UCSD-AML1 (cell line): ENCODE data around the gene NBAS.

Source experiments
- DNase-seq: peaks from one replicate; lab custom pipeline; 2025; ENCODE audit not compliant: unreplicated experiment; lab: John Stamatoyannopoulos, UW

Gene NBAS

DNA sequence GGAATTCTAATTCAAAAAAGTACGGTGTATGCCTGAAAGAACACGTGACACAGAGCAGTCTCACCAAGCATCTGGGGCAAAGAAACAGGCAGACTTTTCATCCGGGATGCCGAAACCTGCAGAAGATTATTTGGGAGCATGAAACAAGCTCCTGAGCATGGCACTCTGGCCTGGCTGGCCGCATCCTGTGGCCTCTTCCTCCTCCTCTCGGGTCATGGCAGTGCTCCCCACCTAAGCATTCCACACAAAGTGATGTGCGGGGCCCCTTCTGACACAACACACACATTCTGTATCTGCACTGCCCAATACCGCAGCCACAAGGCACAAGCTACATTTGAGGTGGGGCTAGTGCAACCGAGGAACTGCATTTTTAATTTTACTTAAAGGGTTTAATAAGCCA, 380.8 kb downstream of the NBAS start:
- DNase-seq, result no peak

DNA sequence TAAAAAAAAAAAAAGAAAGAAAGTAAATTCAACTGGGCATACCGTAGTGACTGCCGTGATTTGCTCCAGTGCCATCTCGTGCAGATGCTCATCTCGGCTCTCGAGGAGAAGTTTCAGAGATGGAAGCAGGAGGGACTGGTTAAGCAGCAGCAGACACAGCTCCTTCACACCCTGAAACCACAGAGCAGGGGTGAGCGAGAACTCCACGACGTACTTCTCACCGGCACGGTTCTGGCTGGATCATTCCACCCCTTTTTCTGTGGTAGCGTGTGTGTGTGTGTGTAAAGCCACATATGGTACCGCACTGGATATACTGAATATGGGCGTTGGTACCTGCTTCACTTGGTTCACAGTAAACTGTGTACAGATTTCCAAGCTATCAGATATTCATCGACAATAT, 382.2 kb downstream of the NBAS start:
- DNase-seq, result no peak

DNA sequence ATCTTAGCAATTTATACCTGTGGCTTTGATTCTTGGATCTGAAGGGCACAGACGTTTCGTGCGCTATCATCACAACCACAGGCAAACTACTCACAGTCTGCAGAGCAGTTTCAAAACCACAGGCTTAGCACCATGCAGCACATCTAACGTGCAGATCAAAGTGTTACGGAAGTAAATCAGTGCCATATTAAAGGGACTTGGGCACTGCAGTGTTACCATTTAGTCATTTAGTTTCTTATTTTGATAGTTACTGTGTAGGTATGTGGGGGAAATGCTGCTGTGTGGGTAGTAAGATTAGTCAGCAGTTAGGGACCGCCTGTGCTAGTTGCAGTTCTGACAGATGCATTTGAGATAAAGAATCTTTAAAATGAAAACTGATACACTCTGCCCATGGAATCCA, 384.0 kb downstream of the NBAS start:
- DNase-seq, result no peak

DNA sequence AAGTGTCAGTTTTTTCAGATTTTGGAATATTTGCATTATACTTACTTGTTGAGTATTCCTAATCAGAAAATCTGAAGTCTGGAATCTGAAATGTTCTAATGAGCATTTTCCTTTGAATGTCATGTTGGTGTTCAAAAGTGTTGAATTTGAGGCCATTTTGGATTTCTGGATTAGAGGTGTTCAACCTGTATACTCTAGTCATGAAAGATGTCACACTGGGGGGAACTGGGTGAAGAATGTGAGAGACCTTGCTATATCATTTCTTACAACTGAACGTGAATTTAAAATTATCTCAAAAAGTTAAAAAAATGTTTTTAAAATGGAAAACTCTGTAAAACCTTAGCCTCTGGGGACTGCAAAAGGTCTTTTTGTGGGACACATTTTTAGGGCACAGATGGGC, 384.5 kb downstream of the NBAS start:
- DNase-seq, result no peak

DNA sequence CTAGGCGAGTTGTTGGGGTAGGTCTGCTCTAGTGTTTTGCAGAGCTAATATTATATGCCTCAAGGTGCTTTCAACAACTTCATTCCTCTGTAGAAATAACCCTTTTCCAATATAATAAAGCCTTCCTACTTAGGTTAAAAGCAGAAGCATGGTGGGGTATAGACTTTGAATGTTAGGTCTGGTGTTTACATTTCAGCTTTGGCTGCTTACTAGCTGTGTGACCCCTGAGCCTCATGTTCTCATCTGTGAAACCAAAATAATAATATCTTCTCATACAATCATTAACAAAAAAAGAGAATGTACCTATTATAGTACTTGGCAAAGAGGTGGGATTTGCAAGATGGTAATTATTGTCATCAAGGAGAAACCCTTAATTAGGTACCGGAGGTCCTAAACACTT, 386.6 kb downstream of the NBAS start:
- DNase-seq, result no peak

DNA sequence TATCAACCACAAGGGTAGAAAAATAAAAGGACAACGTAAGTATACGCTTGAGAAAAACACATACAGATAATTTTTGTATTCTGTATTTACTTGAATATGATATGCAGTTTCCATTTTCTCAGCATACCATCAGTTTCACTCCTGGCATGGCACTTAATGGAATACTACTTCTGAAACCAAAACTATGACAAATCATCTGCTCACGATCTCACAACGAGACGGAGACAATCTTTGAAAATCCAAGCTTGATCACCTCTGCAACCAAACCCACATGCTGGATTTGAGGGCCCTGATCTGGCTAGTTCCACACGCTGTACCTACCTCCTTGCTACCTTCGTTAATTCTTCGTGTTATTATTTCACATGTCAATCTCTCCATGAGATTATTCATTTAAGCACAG, 387.6 kb downstream of the NBAS start:
- no peak for DNase-seq

DNA sequence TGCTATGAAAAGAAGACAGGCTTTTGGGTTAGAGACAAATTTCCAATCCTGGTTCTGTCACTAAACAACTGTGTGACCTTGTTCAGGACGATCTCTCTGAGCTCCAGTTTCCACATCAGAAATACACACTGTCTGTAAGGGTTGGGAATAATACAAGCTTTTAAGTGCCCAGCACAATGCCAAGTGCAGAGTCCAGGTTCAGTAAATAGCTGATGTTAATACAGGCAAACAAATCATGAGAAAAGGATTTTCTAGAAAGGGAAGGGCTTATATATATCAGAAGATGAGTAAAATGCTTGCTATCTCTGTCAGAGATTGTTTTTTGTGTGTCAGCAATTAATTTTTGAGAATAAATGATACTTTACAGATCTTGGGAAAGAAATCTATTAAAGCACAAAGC, 388.3 kb downstream of the NBAS start:
- DNase-seq, result no peak

DNA sequence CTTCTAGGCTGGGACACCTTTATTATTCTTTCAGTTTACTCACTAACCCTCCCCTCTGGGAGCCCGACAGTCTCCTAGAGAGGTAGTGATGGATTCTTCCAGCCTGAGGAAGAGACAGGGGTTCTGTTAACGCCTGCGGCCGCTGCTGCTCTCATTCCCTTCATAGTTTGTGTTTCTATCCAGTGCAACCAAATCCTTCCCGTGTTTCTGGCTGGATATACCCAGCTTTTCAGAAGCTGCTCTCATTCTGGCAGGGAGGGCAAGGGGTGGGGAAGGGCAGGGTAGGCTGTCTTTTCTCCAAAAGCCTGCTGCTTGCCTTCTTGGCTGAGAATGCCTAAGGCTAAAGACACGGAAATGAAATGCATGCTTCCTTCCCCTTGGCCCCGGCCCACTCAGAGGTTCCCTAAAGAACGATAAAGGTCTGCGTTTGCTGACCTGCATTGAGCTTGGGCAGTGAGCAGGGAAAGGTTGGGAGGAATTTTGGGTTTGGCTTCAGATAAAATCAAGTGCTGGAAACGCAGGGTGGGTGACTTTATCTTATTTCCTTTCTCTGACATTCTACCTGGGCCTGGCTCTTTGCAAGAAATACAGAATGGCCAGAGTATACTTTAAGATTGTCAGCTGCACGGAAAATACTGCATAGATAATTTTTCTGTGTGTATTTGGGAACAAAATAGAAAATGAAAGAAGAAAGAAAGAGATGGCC, 390.9 kb downstream of the NBAS start:
- no peak for DNase-seq

DNA sequence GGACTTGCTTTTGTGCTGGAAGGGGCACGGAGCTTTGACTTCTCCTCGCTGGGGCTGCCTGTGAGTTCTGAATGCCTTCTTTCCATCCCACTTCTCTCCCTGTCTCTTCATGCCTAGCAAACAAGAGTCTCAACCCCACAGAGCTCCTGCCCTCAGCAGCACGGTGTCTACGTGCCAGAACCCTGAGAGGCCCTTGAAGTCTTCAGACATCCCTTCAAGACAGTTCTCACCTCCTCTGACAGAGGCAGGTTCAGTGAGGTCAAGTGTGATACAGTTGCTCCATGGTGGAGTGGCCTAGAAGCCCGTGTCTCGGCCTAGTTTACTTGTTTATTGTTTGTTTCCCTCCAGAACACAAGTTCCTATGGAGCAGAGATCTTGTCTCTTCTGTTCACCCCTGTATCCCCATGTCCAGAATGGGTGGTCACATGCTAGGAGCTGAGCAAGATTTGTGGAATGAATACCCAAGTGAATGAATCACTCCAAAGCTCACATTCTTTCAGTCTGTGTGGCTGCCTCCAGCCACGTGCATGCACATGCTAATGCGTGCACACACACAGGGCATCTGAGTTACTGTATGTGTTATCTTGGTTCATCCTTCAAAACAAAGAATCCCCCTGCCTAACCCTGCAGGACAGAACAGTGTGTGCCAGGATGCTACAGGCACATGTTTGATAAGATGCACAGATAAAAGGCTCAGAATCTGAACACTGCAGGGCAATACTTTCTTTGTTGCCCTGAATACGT, 391.6 kb downstream of the NBAS start:
- no peak for DNase-seq

DNA sequence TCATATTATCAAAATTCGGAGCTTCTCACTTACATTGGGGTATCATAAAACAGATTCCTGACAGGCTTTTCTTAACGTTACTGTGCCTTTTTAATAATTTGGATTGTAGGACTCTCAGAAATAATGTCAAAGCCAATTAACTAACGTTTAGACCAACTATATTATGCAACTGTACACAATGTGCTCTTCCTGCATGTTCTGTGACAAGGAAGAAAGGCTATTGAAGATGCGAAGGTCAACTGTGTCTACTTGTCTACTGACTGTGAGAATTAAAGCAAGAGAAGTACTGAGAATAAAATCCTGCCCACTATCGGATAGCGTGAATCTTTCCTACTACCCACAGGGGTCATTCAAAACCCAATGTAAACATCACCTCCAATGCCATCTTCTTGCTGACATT, 393.0 kb downstream of the NBAS start:
- DNase-seq, result no peak

DNA sequence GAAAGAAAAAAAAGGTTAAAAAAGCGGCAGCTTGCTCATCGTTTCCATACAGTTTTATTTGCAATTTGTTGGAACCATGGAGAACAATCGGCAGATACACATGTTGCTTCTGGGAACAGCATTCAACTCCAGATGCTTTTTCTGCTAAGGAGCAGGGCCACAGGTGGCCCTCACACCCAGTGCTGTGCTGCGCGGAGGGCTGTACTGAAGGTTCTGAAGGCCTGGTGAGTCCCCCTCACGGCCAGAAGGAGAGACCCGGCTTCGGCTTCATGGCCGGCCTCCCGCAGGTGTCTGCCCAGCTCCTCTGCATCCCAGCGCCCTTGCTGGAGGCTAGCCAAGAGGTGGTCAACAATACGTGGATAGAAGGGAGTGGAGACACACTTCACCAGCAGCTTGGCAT, 394.3 kb downstream of the NBAS start:
- no peak for DNase-seq

DNA sequence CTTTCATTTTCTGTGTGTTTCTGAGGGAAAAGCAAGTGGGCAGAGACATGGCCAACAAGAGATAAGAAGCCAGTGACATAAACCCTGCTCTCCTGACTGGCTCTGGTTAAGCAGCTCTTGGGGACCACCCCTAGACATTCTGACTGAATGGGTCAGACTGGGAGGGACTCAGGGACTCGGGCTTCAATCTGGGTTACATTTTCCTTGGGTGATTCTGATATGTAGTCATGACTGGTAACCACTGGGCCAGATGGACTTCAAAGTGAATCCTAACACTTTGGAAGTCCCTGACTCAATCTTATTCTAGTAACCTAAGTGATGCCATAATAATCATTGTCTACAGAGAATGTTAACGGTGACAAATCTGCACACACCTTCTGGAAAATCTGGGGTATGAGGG, 397.8 kb downstream of the NBAS start:
- no peak for DNase-seq

DNA sequence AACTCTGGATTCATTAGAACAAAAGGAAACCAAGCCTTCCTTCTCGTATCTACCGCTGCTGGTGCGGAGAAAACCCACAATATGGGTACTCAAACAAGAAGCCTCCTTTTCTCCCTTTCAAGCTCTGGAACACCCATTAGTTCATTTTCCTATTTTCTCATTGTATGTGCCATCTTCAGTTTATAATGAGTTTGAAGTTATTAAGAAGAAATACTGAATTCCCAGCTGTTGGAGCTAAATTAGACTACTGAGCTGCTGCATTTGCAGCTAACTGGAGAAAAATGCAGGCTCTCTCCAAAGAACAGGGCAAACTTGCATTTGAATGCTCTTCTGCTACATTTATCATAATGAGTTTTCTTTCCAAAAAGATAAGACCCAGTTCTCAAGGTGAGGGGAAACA, 398.5 kb downstream of the NBAS start:
- DNase-seq, result no peak

DNA sequence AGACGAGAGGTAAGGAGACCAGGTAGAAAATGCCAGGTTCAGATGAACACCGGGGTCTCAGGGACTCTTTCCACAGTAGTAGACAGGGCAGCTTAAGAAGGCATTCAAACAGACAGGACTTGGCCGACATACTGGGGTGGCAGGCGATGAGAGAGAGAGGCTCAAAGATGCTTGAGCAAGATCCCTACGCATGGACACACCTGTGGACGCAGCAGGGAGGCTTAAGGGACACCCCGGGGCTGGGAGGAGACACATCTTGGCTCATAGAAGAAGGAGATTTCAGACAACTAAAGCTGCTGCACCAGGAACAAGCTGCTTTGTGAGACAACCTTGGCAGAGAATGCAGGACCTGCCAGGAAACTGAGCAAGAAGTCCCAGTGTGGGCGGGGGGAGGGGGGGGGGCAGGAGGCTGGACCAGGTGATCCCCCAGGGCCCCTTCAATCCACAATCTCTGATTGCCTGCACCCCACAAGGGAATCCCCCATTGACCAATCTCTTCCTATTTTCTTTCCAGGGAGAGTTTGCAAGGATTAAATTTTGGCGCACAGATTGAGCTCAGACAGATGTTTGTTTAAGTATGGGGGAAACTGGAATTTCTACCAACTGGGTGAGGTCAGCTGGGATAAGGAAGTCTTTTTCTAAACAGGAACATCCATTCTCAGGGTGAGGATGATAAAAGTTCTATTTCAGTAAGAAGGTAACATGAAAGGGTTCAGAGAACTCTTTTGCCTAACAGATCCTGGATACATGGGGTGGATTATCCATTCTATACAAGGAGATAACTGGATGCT, 400.7 kb downstream of the NBAS start:
- no peak for DNase-seq

DNA sequence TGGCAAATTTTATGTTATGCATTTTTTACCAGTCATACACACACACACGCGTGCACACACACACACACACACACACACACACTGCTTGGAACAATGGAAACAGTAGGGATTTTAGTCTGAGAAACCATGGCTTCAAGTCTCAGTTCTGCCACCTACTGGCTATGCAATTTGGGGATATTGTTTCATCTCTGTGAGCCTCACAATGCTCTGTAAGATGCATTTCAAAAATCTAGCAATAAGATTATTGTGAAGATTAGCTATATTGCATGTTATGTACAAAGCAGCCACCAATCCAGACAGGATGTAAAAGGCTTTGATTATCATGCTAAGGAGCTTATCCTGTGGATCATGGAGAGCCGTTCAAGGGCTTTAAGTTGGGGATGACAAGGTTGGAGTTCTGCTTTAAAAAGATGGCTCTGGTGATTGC, 401.4 kb downstream of the NBAS start:
- peak; percentile 28 for DNase-seq

DNA sequence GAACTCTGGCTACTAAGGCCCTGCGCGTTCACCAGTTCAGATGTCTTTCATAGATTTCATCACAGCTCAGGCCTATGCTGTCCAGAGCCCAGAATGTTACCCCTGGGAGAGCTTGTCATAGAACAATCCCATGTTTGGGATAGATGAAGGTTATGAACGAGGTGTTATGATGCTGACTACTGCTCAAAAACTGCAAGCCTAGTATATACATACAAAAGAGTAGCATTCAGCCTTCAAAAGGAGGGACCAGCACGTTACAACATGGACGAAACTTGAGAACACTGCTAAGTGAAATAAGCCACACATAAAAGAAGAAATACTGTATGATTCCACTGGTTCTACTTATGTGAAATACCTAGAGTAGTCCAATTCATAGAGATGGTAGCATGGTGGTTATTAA, 401.9 kb downstream of the NBAS start:
- DNase-seq, result no peak

DNA sequence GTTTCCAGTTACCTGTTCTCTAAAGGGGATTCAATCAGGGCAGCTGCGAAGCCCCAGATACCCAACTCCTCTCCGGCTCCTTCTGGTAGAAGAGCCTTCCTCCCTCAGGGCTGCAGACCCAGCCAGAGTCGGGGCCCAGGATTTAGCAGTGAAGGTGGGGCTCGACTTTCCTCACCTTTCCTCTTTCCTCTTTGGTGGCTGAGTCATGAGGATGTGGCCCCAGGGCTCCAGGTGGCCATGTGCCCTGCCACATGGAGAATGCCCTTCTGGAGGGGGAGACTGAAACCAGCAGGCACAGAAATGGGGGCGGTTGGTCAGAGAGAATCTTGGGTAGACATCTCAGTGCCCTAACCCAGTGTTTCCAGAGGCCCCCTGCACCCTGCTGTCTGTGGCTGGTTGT, 402.6 kb downstream of the NBAS start:
- DNase-seq, result no peak

DNA sequence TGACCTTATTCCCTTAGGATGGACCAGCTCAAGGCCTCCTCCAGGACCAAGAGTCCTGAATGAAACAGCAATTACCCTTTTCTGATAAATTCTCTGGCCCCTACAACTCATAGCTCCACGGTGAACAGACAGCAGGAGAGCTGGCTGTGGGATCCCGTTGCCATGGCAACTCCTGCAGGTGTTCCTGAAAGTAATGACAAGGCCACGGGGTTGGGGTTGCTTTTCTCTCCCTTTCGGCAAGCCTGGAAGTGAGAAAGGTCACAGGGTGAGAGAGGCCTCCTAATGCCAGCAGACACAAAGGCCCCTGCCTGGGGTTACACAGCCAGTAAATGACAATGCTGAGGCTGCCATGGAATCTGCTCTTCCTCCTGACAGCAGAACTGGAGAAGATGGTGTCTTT, 403.0 kb downstream of the NBAS start:
- DNase-seq, result no peak

DNA sequence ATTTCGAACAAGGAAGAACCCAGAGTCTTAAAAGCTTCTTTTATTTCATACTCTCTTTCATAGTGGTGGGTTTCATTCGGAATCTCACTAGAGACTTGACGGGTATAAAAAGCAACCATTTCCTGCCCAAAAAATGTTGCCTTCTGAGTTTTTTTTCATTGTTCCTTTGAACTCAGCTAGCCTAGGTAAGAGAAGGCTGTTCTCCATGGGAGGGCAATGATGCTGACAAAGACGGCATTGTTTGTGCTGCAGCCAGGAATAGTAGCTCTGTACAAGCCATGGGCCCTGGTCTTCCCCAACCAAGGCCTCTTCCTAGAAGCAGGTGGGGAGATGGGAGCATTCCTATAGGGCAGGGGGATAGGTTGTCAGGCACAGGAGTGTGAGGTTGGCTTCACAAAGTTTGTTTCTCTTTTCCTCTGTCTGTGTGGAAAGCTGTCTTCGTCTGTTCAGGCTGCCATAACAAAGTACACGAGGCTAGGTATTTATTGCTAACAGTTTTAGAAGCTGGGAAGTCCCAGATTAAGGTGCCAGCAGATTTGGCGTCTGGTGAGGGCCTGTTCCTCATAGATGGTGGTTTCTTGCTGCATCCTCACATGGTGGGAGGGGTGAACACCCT, 405.1 kb downstream of the NBAS start:
- no peak for DNase-seq

DNA sequence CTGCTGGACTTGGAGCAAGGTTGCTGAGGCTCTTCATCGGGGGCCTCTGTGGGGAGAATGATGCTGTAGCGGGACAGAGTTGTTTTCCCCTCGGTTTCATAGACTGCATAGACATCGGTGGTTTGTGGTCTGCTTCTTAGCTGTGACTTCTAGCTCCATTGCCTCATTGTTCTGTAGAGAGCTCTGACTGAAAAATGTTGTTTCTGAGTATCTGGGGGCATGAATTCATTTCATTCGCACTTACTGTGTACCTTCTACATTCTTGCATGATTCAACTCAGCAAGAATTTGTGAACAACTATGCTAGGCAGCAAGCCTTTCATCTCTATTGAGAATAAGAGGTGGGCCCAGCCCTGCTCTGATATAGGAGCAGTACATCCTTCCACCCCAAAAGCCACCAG, 406.8 kb downstream of the NBAS start:
- DNase-seq, result no peak

DNA sequence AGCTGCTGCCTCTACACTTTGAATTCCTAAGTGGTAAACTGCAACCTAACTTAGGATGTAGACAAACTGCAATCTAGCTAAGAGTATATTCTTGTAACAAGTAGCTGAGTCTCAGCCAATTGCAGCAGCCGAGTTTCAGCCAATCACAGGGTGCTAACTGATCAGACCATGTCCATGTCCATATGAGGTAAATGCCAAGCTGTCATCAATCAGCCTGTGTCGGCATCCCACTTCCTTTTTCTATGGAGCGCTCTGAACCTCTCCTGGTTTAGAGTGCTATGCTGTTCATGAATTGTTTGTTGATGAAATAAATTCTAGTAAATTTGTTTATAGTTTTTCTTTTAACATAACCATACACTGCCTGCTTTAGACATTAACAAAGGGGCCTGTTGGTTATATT, 408.8 kb downstream of the NBAS start:
- no peak for DNase-seq

DNA sequence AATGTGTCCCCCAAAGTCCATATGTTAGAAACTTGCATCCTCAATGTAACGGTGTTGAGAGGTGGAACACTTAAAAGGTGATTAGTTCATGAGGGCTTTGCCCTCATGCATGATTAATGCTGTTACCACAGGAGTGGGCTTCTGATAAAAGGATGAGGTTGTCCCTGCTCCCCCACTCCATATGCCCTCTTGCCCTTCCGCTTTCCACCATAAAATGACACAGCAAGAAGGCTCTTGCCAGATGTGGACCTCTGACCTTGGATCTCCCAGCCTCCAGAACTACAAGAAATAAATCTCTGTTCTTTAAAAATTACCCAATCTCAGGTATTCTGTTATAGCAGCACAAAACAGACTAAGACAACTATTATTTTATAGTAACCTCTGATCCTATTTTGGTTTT, 412.1 kb downstream of the NBAS start:
- no peak for DNase-seq
